H1 (cell line): ENCODE data around the gene KIF13A.
"Not testable (repeated sequence)": the region's sequence is repeated elsewhere in the genome, so short reads cannot be mapped to it uniquely, and the experiment has no call there.

Source experiments
- ATF2 ChIP-seq: IDR thresholded peaks from 2 replicates; pipeline ENCODE4 v1.6.1; 2012; ENCODE audit warnings: low read length, inconsistent platforms
- CBX5 ChIP-seq: fragments of 300-800, 300-1000 bp; sonication (generic); IDR thresholded peaks from 2 replicates; pipeline ENCODE4 v1.7.1; 2016; ENCODE audit warnings: antibody characterized with exemption, low read length, low read depth
- KDM4A ChIP-seq: IDR thresholded peaks from one replicate; pipeline ENCODE4 v1.7.1; 2012; ENCODE audit warnings: low read depth, mild to moderate bottlenecking, moderate library complexity, low read length, inconsistent platforms; ENCODE audit not compliant: severe bottlenecking
- RAD21 ChIP-seq, 2 experiments: IDR thresholded peaks in 1 of 2; conservative IDR thresholded peaks in 1 of 2; 2 replicates each; pipeline ENCODE4 v1.6.1; 2011; ENCODE audit warnings: low read depth in 2 of 2, low read length in 2 of 2, improper control_type of control experiment in 1 of 2, inconsistent platforms in 1 of 2, mild to moderate bottlenecking in 1 of 2, moderate library complexity in 1 of 2
- TAF7 ChIP-seq: optimal IDR thresholded peaks from 2 replicates; pipeline ENCODE3; 2011; ENCODE audit warnings: low read depth, mild to moderate bottlenecking, inconsistent platforms, low read length, moderate library complexity, borderline replicate concordance
- TBP ChIP-seq: IDR thresholded peaks from 2 replicates; pipeline ENCODE4 v1.6.1; 2011; ENCODE audit warnings: low read depth, low read length, improper control_type of control experiment
- TF ChIP-seq, protein P1 (sequence below), 3 experiments: IDR thresholded peaks; 1 replicate in 2 of 3; 2 replicates in 1 of 3; pipeline versions ENCODE4 v1.5.1 to v1.6.1; 2011; ENCODE audit warnings: low read length in 3 of 3, mild to moderate bottlenecking in 3 of 3, inconsistent platforms in 2 of 3, low read depth in 1 of 3, moderate library complexity in 1 of 3; ENCODE audit not compliant: insufficient read depth in 1 of 3; ENCODE audit errors: control extremely low read depth in 1 of 3

DNA sequence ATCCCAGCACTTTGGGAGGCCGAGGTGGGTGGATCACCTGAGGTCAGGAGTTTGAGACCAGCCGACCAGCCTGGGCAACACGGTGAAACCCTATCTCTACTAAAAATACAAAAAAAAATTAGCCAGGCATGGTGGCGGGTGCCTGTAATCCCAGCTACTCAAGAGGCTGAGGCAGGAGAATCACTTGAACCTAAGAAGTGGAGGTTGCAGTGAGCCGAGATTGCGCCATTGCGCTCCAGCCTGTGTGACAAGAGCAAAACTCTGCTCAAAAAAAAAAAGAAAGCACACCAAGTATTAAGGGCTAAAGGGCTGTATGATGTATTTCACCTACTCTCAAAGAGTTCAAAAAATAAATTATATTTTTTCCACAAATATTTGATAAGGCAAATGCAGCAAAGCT lies 39.9 kb downstream of the KIF13A start:
- TF ChIP-seq KDM4A; CBX5; ATF2; TBP; TAF7; RAD21 (IDR thresholded peaks at IDR 0.05 in 1 of 2, conservative IDR thresholded peaks at IDR 0.05 in 1 of 2; ENCODE audit: low read depth in 2 of 2, low read length in 2 of 2): not testable (repeated sequence)
- TF ChIP-seq, protein P1, sequence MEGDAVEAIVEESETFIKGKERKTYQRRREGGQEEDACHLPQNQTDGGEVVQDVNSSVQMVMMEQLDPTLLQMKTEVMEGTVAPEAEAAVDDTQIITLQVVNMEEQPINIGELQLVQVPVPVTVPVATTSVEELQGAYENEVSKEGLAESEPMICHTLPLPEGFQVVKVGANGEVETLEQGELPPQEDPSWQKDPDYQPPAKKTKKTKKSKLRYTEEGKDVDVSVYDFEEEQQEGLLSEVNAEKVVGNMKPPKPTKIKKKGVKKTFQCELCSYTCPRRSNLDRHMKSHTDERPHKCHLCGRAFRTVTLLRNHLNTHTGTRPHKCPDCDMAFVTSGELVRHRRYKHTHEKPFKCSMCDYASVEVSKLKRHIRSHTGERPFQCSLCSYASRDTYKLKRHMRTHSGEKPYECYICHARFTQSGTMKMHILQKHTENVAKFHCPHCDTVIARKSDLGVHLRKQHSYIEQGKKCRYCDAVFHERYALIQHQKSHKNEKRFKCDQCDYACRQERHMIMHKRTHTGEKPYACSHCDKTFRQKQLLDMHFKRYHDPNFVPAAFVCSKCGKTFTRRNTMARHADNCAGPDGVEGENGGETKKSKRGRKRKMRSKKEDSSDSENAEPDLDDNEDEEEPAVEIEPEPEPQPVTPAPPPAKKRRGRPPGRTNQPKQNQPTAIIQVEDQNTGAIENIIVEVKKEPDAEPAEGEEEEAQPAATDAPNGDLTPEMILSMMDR (IDR thresholded peaks at IDR 0.05; ENCODE audit: control extremely low read depth in 1 of 3, insufficient read depth in 1 of 3, low read depth in 1 of 3, low read length in 3 of 3) = not testable (repeated sequence)
